ENCODE results near the gene IQGAP2.

DNA sequence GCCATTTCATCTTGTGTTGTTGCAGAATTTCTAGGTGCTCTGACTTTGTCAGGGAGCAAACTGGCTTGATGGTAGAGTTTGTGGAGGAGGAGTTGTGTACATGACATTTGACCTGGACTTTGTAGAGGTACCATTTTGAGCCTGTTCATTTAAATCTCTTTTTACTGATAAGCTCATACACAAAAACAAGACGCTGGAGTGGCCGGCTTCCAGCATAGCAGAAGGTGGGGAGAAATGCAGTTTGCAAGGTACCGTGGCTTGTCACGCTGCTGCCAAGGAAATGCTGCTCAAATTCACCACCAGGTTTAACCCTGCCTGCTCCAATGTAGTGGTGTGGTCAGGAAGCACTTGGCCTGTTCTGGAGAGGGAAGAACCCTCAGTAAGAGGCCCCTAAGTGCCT is 18.9 kb upstream of the IQGAP2 start:
- TF ChIP-seq, protein P1, sequence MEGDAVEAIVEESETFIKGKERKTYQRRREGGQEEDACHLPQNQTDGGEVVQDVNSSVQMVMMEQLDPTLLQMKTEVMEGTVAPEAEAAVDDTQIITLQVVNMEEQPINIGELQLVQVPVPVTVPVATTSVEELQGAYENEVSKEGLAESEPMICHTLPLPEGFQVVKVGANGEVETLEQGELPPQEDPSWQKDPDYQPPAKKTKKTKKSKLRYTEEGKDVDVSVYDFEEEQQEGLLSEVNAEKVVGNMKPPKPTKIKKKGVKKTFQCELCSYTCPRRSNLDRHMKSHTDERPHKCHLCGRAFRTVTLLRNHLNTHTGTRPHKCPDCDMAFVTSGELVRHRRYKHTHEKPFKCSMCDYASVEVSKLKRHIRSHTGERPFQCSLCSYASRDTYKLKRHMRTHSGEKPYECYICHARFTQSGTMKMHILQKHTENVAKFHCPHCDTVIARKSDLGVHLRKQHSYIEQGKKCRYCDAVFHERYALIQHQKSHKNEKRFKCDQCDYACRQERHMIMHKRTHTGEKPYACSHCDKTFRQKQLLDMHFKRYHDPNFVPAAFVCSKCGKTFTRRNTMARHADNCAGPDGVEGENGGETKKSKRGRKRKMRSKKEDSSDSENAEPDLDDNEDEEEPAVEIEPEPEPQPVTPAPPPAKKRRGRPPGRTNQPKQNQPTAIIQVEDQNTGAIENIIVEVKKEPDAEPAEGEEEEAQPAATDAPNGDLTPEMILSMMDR (conservative IDR thresholded peaks at IDR 0.05): no peak
- TF ChIP-seq EZH2 (IDR thresholded peaks at IDR 0.05; ENCODE audit: low read depth): no peak
